Kidney glomerular epithelial cell (primary cell): Measurements from ENCODE around the gene CACNA1C.
"Not testable (repeated sequence)": the region's sequence is repeated elsewhere in the genome, so short reads cannot be mapped to it uniquely, and the experiment has no call there.

Experiments
- DNase-seq: peaks from one replicate; lab custom pipeline; 2025; lab: John Stamatoyannopoulos, UW

CACNA1C gene

GRCh38 chr12:2234091-2234490 lies 181.3 kb downstream of the CACNA1C start:
- no peak for DNase-seq

DNA sequence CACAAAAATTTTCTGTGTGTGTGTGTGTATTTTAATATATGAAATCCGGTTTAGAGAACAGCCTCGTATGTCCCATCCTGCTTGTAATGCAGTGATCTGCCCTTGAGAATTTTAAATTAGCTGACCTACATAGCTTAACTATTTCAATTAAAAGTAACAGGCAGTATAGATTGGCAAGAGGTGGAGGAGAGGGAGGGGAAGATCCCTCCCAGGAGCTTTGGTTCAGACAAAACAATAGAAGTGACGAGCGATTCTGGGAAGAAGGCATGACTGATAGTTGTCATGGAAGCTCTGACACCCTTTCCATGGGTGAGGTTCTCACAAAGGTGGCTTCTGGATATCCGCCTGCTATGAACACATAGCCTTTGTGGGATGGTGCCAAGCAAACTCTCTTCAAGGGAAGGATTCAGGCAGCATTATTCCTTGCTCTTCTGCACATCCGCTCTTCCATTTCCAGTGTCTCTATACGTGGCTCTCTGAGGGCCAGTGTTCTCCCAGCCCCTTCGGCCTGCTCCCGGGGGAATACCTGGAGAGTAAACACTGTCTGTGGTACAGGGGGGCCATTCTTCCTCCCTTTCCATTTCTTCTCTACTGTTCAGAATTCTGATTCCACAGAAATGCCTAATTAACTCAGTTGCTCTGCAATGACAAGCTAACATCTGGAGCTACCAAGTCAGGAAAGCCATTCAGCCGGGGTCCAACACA lies 182.0 kb downstream of the CACNA1C start:
- no peak for DNase-seq

- no peak for DNase-seq
These were observed 183.9 kb downstream of the CACNA1C start for GRCh38 chr12:2236506-2237294.

- DNase-seq, result no peak
These were observed 185.3 kb downstream of the CACNA1C start for GRCh38 chr12:2238111-2238510.

DNA sequence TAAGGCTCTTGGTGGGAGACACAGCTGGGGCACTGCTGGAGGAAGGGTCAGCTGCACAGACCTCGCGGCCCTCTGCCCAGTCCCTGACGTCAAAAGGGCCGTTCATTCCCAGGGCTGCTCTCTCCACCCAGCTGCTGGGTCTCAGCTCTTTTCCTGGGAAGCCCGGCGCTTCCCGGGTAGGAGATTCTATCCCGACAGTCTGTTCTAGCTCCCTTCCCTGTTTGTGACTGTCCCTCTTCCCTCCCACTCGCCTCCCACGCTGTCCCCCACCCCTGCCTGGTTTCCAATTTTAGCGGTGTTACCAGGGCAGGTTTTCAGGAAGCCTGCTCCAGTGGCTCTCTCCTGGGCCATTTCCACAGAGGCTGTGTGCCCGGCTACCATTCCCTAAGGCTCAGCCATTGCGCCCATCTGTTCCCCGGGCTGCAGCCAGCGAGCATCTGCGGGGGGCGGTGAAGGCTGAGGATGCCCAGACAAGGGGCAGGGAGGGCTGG lies 186.6 kb downstream of the CACNA1C start:
- no peak for DNase-seq

DNA sequence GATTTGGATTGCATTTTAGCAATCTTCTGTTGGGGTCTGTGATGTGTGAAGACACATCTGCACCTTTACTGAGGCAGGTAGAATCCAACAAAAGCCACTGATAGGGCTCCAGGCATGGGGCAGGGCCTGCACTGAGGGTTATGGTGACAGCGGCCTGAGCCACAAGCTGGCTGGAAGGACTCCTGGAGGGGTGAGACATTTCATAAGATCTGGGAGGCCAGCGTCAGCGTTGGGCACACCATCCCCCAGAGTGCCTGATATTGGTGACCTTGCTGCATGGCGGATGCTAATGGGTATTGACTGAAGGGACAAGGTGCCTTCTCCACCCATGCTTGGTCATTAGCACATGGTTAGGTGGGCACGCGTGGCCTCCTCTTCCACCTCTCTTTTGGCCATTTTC lies 187.6 kb downstream of the CACNA1C start:
- no peak for DNase-seq

GRCh38 chr12:2240984-2241383 lies 188.2 kb downstream of the CACNA1C start:
- DNase-seq, result no peak

- no peak for DNase-seq
These were observed 189.4 kb downstream of the CACNA1C start for GRCh38 chr12:2242216-2242615.

DNA sequence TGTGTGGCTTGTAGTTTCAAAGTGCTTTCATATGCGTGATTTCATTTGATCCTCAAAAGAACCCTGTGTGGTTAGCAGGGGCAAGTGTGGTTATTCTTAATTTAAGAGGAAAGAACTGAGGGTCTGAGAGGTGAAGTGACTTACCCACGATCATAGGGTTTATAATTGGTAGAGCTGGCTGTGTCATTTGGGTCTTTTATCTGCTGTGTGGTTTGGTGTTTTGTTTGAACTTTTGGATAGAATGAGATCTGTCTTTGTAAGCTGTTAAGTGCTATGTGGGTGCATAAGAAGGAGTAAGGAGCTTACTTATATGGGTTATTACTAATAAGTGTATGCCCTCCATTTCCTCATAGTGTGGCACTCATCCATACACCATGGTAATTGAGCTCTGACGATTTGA lies 190.0 kb downstream of the CACNA1C start:
- no peak for DNase-seq

- DNase-seq, result no peak
These were observed 190.5 kb downstream of the CACNA1C start for GRCh38 chr12:2243275-2243674.

GRCh38 chr12:2244013-2244861 lies 191.4 kb downstream of the CACNA1C start:
- peak; percentile 74 for DNase-seq

GRCh38 chr12:2246358-2246757 lies 193.6 kb downstream of the CACNA1C start:
- no peak for DNase-seq

- no peak for DNase-seq
These were observed 194.3 kb downstream of the CACNA1C start for GRCh38 chr12:2247120-2247519.

DNA sequence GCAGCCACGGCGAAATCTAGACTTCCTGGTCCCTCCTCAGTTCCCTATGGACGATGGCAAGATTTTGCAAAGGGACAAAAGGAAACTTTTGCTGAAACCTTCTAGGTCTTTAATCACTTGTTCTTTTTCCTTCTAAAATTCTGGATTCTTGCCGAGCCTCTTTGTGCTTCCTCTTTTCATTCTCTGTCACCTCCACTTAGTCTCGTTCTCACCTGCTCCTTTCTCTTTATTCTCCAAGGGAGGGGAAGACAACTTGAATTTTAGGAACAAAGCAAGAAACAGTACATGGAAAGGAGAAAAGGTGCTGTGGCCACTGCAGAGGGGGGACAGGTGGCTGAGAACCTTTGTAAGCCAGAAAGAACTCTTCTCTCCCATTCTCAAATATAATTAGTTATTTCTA lies 194.8 kb downstream of the CACNA1C start:
- DNase-seq, result no peak

- DNase-seq, result no peak
These were observed 195.5 kb downstream of the CACNA1C start for GRCh38 chr12:2248087-2248900.

DNA sequence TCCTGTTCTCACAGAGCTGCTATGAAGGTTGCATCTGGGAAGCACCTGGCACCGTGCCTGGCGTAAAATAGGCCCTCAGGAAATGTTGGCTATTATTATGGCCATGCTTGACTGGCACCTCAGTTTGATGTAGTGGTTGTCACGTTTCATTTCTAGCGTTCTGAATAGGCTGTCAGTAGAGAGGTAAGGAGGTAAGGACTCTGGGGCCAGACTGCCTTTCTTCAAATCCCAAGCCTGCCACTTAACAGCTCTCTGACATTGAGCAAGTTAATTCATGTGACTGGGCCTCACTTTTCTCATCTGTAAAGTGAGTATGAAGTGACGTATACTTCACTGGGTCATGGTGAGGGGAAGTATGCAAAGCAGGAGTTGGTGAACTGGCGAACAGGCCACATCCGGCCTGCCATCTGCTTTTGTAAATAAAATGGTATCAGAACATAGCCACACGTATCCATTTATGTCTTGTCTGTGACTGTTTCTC lies 196.2 kb downstream of the CACNA1C start:
- DNase-seq, result no peak

DNA sequence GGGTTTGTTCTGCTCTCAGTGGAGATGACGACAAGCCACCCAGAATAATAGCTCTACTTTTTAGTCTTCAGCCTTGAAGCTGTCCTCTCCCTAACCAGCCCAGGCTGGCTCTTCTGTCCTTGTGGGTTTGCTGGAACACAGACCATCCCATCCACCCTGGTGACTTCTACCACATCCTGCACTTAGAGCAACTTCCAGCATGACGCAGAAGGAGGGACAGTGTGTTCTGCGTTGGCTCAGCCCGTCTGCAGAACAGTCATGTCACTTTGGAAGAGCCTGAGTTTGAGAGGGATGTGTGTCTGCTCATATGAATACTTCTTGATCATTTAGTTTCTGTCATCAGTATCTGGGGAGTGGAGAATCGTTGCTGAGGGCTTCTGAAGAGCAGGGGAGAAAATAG lies 198.0 kb downstream of the CACNA1C start:
- no peak for DNase-seq

DNA sequence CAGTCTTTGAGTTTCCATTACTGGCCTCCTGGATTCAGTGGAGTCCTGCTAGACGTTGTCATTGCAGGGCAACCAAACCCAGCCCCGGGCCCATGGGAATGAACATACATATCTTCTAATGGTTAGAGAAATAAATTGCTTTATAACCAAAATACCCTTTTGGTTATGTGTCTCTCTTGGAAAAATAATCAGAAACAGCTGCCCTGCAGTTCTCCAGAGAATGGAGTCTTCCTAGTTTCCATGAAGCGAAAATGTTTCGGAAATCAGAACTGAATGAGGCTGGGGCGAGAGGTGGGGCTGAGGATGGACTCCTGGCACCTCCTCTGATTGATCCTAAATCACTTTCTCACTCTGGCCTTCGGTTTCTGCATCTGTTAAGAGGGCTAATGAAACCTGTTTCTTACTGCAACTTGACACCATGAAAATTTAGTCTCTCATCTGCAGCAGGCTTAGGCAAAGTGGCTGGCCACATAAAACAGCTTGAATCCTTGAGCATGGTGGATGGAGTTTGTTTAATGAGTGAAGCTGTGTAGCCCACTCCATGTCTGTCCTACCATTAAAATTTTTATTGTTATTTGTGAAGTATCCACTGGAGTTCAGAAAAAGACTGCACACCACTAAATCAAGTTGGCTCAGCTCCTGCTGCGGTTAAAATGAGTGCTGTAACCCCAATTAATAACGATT lies 198.9 kb downstream of the CACNA1C start:
- no peak for DNase-seq

DNA sequence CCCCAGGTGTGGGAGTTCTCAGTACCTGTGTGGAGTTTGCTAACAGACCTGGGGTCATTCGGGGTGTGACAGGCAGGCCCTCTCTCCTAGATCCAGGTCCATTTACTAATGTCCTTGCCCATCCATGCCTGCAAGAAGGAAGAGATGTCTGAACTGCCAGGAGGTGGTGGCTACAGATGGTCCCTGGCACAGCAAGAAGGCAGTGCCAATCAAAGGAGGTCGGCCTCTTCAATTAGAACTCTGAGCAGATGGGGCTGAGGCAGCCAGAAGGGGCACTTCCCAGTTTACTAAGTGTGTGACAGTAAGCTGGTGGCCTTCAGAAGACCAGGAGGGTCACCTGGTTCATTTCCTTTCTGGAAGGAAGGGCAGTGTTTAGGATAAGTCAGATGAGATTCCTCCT lies 202.5 kb downstream of the CACNA1C start:
- no peak for DNase-seq

DNA sequence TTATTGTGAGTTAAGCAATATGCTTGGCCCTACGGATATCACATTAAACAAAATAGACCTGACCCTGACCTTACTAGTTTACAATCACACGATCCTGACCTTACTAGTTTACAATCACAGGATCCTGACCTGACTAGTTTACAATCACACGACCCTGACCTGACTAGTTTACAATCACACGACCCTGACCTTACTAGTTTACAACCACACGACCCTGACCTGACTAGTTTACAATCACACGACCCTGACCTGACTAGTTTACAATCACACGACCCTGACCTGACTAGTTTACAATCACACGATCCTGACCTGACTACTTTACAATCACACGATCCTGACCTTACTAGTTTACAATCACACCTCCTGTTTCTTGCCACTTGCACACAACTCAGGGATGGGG lies 202.9 kb downstream of the CACNA1C start:
- DNase-seq, result not testable (repeated sequence)

GRCh38 chr12:2256453-2256852 lies 203.7 kb downstream of the CACNA1C start:
- DNase-seq, result no peak
